Fibroblast of mammary gland (primary cell): ENCODE data around the gene CDC42EP3.

Source experiments
- DNase-seq: peaks from one replicate; pipeline ENCODE4 v3.0.0-alpha.2; 2010; ENCODE audit warnings: low read depth
- H3K4me3 ChIP-seq: 2 replicates; pipeline ENCODE4 v1.5.1; 2011; ENCODE audit warnings: low read depth, mild to moderate bottlenecking, low read length, moderate library complexity; ENCODE audit not compliant: control insufficient read depth
- CTCF ChIP-seq: conservative IDR thresholded peaks from 2 replicates; pipeline ENCODE4 v1.5.1; 2011; ENCODE audit warnings: low read depth, low read length, inconsistent platforms; ENCODE audit not compliant: control insufficient read depth, insufficient read depth

The CDC42EP3 gene

GRCh38 chr2:37684809-37685208, 13.4 kb upstream of the CDC42EP3 start:
- no peak for DNase-seq
- no peak overlapping the region for H3K4me3 ChIP-seq
- TF ChIP-seq CTCF = no peak

GRCh38 chr2:37683921-37684780, 12.7 kb upstream of the CDC42EP3 start:
- no peak for TF ChIP-seq CTCF
- DNase-seq = no peak
- no peak overlapping the region for H3K4me3 ChIP-seq

- no peak for DNase-seq
- no peak for TF ChIP-seq CTCF
- H3K4me3 ChIP-seq = no peak overlapping the region
Measured at GRCh38 chr2:37683241-37683640, 11.8 kb upstream of the CDC42EP3 start.

GRCh38 chr2:37682473-37682872, 11.0 kb upstream of the CDC42EP3 start:
- TF ChIP-seq CTCF = no peak
- H3K4me3 ChIP-seq = no peak overlapping the region
- DNase-seq = no peak

- no peak for DNase-seq
- no peak overlapping the region for H3K4me3 ChIP-seq
- TF ChIP-seq CTCF = no peak
Measured at GRCh38 chr2:37681587-37681986, 10.1 kb upstream of the CDC42EP3 start.

- TF ChIP-seq CTCF = no peak
- H3K4me3 ChIP-seq = no peak overlapping the region
- no peak for DNase-seq
Measured at GRCh38 chr2:37679072-37679695, 7.7 kb upstream of the CDC42EP3 start.
